Hepatocyte (in vitro differentiated cells): ENCODE measurements around the gene CD4. TPM values are rescaled to one million over a fixed set of nuclear protein-coding genes. Genes with fewer than 3 reads are reported as not detected.

ENCODE experiments used
- DNase-seq: peaks from one replicate; pipeline ENCODE4 v3.0.0-alpha.2; 2016; ENCODE audit warnings: low spot score
- H2AFZ ChIP-seq: fragments of 200-600 bp; sonication (generic); 2 replicates; pipeline ENCODE4 v1.6.0; 2016; ENCODE audit warnings: antibody characterized with exemption, mild to moderate bottlenecking
- H3K27ac ChIP-seq: fragments of 200-600 bp; sonication (generic); 2 replicates; pipeline ENCODE4 v1.5.1; 2016; ENCODE audit warnings: mild to moderate bottlenecking
- H3K27me3 ChIP-seq: fragments of 200-600 bp; sonication (generic); 2 replicates; pipeline ENCODE4 v1.6.1; 2016
- H3K36me3 ChIP-seq: fragments of 200-600 bp; sonication (generic); replicated peaks from 2 replicates; pipeline ENCODE4 v1.5.1; 2016; ENCODE audit warnings: low read depth; ENCODE audit not compliant: insufficient read depth
- H3K4me1 ChIP-seq: fragments of 200-600 bp; sonication (generic); 2 replicates; pipeline ENCODE4 v1.5.1; 2016; ENCODE audit warnings: mild to moderate bottlenecking, moderate library complexity; ENCODE audit not compliant: insufficient read depth
- H3K4me2 ChIP-seq: fragments of 200-600 bp; sonication (generic); 2 replicates; pipeline ENCODE4 v1.6.0; 2016
- H3K4me3 ChIP-seq: fragments of 200-600 bp; sonication (generic); 2 replicates; pipeline ENCODE4 v1.5.1; 2016; ENCODE audit warnings: mild to moderate bottlenecking
- H3K79me2 ChIP-seq: fragments of 200-600 bp; sonication (generic); 2 replicates; pipeline ENCODE4 v1.6.0; 2017; ENCODE audit warnings: mild to moderate bottlenecking
- H3K9me2 ChIP-seq: fragments of 200-600 bp; sonication (generic); replicated peaks from 2 replicates; pipeline ENCODE4 v1.6.0; 2017; ENCODE audit warnings: mild to moderate bottlenecking; ENCODE audit not compliant: insufficient read depth
- H3K9me3 ChIP-seq: fragments of 200-600 bp; sonication (generic); 2 replicates; pipeline ENCODE4 v1.5.1; 2016; ENCODE audit warnings: low read depth, mild to moderate bottlenecking
- H4K20me1 ChIP-seq: fragments of 200-600 bp; sonication (generic); 2 replicates; pipeline ENCODE4 v1.6.0; 2016; ENCODE audit warnings: mild to moderate bottlenecking; ENCODE audit not compliant: insufficient read depth, poor library complexity, severe bottlenecking
- EZH2 ChIP-seq: fragments of 200-600 bp; sonication (generic); IDR thresholded peaks from 2 replicates; pipeline ENCODE4 v1.6.1; 2016; ENCODE audit warnings: antibody characterized with exemption, mild to moderate bottlenecking, borderline replicate concordance
- EZH2phosphoT487 ChIP-seq: fragments of 200-600 bp; sonication (generic); IDR thresholded peaks from one replicate; pipeline ENCODE4 v1.6.1; 2018; ENCODE audit warnings: antibody characterized with exemption, mild to moderate bottlenecking, low read depth, moderate library complexity; ENCODE audit not compliant: unreplicated experiment, severe bottlenecking
- WGBS: methylation state at CpG from one replicate; pipeline ENCODE4 v1.1.6; 2016; ENCODE audit warnings: low lambda C conversion rate; ENCODE audit errors: missing lambda C conversion rate; 5-methylcytosine and 5-hydroxymethylcytosine counted together
- polyA plus RNA-seq: library from polyadenylated mRNA; unstranded; fragments of >200 nt; fragmentation: Nextera tagmentation; extraction: Ambion mirVana; gene quantifications from 2 replicates; pipeline ENCODE4 v1.2.1, GENCODE V29; 2016
- total RNA-seq: library from RNA; depleted of rRNA; stranded (reverse); fragments of >200 nt; gene quantifications from 2 replicates; pipeline ENCODE4 v1.2.3, GENCODE V29; 2014
- TF ChIP-seq, protein P1 (sequence below): fragments of 200-600 bp; sonication (generic); IDR thresholded peaks from 2 replicates; pipeline ENCODE4 v1.5.1; 2016; ENCODE audit warnings: antibody characterized with exemption, mild to moderate bottlenecking; ENCODE audit not compliant: poor library complexity

The CD4 gene
- total and polyA plus RNA-seq, 2 experiments from 2014 or later: 2.7 to 6.4 TPM

DNA sequence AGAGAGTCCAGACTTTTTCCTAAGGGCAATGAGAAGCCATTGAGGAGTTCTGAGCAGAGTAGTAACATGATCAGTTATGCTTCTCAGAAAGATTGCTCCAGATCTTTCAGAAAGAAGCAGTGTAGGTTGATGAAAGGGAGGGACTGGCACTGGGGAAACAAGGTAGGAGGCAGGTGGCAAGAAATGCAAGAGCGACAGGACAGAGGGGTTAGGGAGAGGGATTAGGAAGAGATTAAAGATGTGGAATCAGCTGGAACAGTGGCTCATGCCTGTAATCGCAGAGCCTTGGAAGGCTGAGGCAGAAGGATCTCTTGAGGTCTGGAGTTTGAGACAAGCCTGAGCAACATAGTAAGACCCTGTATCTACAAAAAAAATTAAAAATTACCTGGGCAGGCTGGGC is 58.3 kb downstream of the CD4 start:
- 88% methylated on average over 2 of the region's 2 CpGs for WGBS
- TF ChIP-seq, protein P1, sequence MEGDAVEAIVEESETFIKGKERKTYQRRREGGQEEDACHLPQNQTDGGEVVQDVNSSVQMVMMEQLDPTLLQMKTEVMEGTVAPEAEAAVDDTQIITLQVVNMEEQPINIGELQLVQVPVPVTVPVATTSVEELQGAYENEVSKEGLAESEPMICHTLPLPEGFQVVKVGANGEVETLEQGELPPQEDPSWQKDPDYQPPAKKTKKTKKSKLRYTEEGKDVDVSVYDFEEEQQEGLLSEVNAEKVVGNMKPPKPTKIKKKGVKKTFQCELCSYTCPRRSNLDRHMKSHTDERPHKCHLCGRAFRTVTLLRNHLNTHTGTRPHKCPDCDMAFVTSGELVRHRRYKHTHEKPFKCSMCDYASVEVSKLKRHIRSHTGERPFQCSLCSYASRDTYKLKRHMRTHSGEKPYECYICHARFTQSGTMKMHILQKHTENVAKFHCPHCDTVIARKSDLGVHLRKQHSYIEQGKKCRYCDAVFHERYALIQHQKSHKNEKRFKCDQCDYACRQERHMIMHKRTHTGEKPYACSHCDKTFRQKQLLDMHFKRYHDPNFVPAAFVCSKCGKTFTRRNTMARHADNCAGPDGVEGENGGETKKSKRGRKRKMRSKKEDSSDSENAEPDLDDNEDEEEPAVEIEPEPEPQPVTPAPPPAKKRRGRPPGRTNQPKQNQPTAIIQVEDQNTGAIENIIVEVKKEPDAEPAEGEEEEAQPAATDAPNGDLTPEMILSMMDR: no peak
- no peak for TF ChIP-seq EZH2

GRCh38 chr12:6849427-6849826 is 60.1 kb downstream of the CD4 start:
- TF ChIP-seq, protein P1: no peak
- TF ChIP-seq EZH2 (no peak), EZH2phosphoT487 (no peak)
- WGBS: 95% methylated on average over 2 of the region's 2 CpGs
- no peak for DNase-seq
- peaks cover 13% of the 10 kb centered on the region for H3K79me2 ChIP-seq
- H2AFZ ChIP-seq: no peak overlapping the region
- no peak overlapping the region for H3K4me2 ChIP-seq
- H4K20me1 ChIP-seq: no peaks in the 10 kb centered on the region
- no peaks in the 10 kb centered on the region for H3K9me3 ChIP-seq
- H3K27me3 ChIP-seq: no peaks in the 10 kb centered on the region
- no peak overlapping the region for H3K27ac ChIP-seq
- H3K4me3 ChIP-seq: no peak overlapping the region
- no peaks in the 10 kb centered on the region for H3K36me3 ChIP-seq
- H3K9me2 ChIP-seq: no peaks in the 10 kb centered on the region
- H3K4me1 ChIP-seq: peaks cover 13% of the 10 kb centered on the region

More for the DNA sequence above, 58.3 kb downstream of the CD4 start:
- H2AFZ ChIP-seq: no peak overlapping the region
- no peaks in the 10 kb centered on the region for H4K20me1 ChIP-seq
- H3K4me2 ChIP-seq: no peak overlapping the region
- no peaks in the 10 kb centered on the region for H3K9me2 ChIP-seq
- DNase-seq: no peak
- no peaks in the 10 kb centered on the region for H3K36me3 ChIP-seq
- no peaks in the 10 kb centered on the region for H3K27me3 ChIP-seq
- H3K4me1 ChIP-seq: peaks cover 5% of the 10 kb centered on the region
- no peaks in the 10 kb centered on the region for H3K79me2 ChIP-seq
- H3K9me3 ChIP-seq: no peaks in the 10 kb centered on the region
- no peak overlapping the region for H3K4me3 ChIP-seq
- no peak overlapping the region for H3K27ac ChIP-seq

- no peaks in the 10 kb centered on the region for H3K27me3 ChIP-seq
- WGBS: 90% methylated on average over 10 of the region's 10 CpGs
- H3K4me1 ChIP-seq: peaks cover 13% of the 10 kb centered on the region
- H4K20me1 ChIP-seq: no peaks in the 10 kb centered on the region
- H3K9me2 ChIP-seq: no peaks in the 10 kb centered on the region
- peak overlapping the region; percentile 76 for H3K4me2 ChIP-seq
- DNase-seq: no peak
- peak overlapping the region; percentile 69 for H3K27ac ChIP-seq
- peaks cover 19% of the 10 kb centered on the region for H3K79me2 ChIP-seq
- H3K9me3 ChIP-seq: no peaks in the 10 kb centered on the region
- H3K36me3 ChIP-seq: no peaks in the 10 kb centered on the region
- TF ChIP-seq EZH2phosphoT487: no peak
- no peak for TF ChIP-seq EZH2
- TF ChIP-seq, protein P1: no peak
- no peak overlapping the region for H2AFZ ChIP-seq
- no peak overlapping the region for H3K4me3 ChIP-seq
These were observed 60.7 kb downstream of the CD4 start for GRCh38 chr12:6849976-6850560.
